GM18907 (cell line): ENCODE measurements around the gene IL12RB1.
A peak's percentile ranks its signal among the peaks of the same experiment; 100 is the strongest.

ENCODE experiments used
- ATAC-seq: cut with Tn5 transposase; IDR thresholded peaks from one replicate; pipeline ENCODE4 v1.9.1; 2021; ENCODE audit warnings: mild to moderate bottlenecking, moderate library complexity; ENCODE audit not compliant: unreplicated experiment

Gene IL12RB1

GRCh38 chr19:18086590-18087138 is at the start of gene IL12RB1:
Gene IL12RB1 (minus strand): TSS chr19:18086934. CDS start chr19:18086823, 111 bp downstream.
- ATAC-seq = no peak

- no peak for ATAC-seq
Observed at GRCh38 chr19:18135712-18136584, 49.2 kb upstream of the IL12RB1 start.

DNA sequence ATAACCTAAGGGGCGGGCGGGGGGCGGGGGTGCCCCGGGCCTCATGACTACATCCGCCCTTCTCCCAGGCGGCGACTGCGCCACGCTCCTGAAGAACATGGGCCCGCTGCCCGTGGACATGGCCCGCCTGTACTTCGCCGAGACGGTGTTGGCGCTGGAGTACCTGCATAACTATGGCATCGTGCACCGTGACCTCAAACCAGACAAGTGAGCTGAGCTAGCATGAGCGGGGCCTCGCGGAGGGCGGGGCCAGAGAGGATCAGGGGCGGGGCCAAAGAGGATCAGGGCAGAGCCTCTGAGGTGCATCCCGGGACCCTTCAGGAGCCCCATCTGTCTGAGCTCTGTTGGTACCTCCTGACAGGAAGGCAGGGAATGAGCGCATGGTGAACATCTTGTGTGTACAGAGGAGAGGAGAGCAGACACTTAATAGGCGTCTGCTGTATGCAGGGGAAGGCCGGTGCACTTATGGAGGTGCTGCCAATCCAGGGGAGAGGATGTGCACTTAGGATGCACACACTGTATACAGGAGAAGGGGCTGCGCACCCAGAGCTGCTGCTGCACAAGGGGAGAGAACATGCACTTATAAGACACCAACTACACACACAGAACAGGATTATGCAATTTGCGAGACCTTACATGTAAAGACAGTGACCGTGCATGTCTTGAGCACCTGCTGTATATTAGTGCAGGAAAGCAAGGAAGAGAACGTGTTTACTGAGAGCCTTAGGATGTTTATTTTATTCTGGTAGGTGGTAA is 45.3 kb upstream of the IL12RB1 start:
- no peak for ATAC-seq

DNA sequence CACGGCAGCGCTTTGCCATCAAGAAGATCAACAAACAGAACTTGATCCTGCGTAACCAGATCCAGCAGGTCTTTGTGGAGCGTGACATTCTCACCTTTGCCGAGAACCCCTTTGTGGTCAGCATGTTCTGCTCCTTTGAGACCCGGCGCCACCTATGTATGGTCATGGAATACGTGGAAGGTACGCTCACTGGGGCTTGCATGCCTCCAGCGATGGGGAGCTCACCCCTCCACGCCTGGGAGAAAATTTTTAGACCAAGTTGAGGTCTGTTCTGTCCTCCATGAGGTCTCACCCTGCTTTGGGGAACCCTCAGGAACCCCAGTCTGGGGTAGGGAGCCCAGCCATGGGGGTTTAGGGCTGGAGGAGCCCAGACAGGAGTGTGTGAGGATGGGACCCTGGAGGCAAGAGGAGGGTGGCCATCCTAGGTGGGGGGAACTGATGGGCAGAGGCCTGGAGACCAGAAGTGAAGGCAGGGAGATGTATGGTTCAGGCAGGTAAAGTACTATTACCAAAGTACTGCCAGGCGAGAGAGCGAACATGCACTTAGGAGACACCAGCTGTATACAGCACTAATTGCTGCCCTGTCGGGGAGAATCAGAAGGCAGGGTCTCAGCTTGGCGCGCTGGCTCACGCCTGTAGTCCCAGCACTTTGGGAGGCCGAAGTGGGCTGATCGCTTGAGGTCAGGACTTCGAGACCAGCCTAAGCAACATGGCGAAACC is 43.9 kb upstream of the IL12RB1 start:
- ATAC-seq = no peak

GRCh38 chr19:18128805-18129204 is 42.1 kb upstream of the IL12RB1 start:
- no peak for ATAC-seq

DNA sequence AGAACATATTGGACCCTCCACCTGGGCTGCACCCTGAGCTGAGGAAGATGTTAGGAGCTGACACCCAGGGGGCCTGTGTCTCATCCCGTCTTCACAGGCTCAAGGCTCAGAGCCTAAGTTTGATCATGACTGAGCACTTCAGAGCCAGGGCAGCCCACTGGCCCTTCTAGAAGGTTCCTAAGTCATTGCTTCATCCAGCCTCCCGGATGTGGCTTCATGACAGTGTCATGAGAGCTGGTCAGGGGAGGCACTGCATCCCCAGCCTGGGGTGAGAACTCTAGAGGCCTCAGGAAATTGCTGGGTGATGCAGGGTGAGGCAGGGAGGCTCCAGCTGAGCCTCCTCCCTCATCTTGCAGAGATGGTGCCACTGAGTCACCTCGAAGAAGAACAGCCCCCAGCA is 41.3 kb upstream of the IL12RB1 start:
- ATAC-seq = no peak

GRCh38 chr19:18126097-18126496 is 39.4 kb upstream of the IL12RB1 start:
- ATAC-seq = no peak

- ATAC-seq = no peak
Observed at GRCh38 chr19:18123819-18124218, 37.1 kb upstream of the IL12RB1 start.

DNA sequence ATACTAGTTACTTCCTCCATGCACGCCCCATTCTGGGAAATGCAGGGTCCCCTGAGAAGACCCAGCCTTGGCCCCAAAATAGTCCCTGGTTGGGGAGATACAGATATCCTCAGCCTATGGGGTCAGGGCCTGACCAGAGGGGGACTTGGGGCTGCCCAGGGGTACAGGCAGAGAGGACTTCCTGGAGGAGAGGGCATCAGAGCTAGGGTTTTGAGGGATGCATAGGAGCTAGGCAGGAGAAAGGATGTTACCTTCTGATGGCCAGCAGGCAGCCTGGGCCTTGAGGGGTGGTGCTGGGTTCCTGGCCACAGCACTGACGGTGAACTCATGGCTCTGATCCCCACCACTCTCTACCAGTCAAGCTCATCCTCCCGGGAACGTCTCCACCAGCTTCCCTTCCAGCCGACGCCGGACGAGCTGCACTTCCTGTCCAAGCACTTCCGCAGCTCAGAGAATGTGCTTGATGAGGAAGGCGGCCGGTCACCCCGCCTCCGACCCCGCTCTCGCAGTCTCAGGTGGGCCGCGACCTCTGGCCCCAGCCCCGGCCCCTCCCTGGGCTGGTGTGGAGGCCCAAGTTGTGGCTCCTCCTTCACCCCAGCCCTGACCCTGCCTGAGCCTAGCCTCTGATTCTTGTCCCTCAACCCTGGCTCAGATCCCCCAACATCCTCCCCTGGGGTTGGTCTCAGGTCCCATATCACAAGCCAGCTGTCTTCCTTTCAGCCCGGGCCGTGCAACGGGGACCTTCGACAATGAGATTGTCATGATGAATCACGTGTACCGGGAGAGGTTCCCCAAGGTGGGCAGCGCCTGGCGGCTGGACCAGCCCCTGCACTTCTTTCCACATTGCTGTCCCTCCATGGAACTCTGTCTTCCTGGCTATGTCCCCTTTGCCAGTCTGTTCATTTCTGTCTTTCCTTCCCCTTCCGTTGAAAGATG is 36.4 kb upstream of the IL12RB1 start:
- no peak for ATAC-seq

GRCh38 chr19:18122424-18122823 is 35.7 kb upstream of the IL12RB1 start:
- no peak for ATAC-seq

DNA sequence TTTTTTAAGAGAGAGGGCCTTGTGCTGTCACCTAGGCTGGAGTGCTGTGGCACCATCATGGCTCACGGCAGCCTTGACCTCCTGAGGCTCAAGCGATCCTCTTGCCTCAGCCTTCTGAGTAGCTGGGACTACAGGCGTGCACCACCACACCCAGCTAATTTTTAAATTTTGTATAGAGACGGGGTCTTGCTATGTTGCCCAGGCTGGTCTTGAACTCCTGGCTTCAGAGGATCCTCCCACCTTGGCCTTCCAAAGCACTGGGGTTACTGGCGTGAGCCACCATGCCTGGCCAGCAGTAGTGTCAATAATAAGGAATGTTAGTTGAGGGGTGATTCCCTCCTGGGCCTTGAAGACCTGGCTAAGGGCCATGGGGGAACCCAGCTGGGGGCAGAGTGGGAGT is 34.4 kb upstream of the IL12RB1 start:
- ATAC-seq = no peak

DNA sequence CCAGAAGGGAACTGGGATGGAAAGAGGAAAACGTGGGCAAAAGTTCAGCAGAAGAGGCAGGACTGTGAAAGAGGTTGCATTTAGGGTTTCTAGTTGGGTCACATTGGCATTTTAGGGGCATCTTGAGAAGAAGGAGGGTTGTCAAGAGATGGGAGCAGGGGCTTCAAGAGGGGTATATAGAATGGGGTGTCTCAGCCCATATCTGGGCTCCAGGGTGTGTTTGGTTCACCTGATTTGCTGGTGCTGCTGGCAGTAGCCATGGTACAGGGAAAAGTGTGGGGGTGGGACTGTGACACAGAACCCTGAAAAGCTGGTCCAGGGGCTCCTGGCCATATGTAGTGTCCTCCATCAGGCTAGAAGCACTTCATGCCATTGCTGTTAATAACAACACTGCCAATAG is 33.4 kb upstream of the IL12RB1 start:
- no peak for ATAC-seq

GRCh38 chr19:18119717-18120105 is 33.0 kb upstream of the IL12RB1 start:
- ATAC-seq = no peak

DNA sequence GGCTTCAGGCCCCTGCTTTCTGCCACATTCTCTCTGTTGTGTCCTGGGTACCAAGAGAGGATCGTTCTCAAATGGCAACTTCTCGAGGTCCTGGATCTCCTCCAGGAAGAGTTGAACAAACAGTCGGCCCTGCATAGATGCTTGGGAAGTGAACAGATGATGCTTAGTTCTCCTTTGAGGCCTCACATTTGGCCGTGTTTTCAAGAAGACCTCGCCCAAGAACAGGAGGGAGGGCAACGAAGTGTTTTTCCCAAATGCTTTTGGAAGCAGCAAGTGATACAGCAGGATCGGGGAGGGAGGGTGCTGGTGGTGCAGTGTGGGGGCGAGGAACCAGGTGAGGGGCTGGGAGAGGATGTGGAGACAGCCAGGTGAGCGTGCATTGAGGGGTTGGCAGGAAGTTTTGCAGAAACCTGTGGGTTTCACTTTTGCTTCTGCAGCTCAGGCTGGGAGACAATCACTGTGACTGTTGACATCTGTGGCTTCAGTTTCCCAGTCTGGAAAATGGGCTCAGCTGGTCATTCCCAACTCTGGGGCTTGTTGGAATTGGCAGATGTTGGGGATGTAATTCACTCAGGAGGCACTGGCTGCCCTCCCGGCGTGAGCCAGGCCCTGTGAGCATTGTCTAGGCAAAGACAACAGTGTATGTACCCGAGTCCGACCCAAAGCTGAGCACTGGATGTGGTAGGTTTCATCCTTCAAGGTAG is 32.4 kb upstream of the IL12RB1 start:
- no peak for ATAC-seq

DNA sequence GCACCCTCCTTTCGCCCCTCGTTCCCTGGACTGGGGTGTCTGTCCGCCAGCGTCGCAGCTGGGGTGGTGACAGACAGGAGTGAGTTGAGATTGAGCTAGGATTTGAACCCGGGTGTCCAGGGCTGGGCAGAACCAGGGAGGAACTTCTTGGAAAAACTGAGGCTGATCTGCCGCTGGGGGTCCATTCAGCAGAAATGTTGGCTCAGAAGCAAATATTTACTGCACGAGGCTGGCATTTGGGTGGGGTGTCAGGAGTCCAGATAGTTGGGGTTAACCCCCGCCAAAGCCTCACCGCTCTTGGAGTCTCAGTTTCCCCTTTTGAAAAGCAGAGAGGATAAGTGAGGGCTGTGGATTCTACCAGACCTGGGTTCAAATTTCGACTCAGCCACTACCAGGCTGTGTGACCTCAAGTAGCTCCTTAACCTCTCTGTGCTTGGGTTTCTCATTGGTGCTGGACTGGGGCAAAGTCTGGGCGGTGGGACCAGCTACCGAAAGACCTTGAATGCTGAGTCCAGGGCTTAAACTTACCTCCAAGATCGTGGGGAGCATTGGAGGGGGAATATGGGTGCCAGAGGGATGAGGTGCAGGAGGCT is 31.8 kb upstream of the IL12RB1 start:
- no peak for ATAC-seq

- peak; percentile 86 for ATAC-seq
Observed at GRCh38 chr19:18117692-18118378, 31.1 kb upstream of the IL12RB1 start.

- ATAC-seq = no peak
Observed at GRCh38 chr19:18117364-18117691, 30.6 kb upstream of the IL12RB1 start.

DNA sequence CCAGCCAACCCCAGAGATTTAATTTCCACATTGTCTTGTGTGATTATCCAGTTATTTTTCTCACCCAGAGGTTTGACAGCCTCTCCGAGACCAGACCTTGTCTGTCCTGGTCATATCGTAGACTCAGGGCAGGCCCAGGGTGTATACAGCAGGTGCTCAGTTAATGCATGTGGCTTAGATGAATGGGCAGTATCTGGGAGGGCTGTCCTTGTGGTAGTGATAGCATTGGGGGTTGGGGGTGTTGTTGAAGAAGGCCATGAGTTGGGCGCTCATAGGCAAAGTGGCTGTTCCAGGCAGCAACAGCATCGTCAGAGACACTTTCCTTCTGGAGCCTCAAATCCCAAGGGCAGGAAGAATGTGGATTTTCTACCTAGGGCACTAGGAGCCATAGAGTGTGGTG is 27.7 kb upstream of the IL12RB1 start:
- ATAC-seq = no peak

DNA sequence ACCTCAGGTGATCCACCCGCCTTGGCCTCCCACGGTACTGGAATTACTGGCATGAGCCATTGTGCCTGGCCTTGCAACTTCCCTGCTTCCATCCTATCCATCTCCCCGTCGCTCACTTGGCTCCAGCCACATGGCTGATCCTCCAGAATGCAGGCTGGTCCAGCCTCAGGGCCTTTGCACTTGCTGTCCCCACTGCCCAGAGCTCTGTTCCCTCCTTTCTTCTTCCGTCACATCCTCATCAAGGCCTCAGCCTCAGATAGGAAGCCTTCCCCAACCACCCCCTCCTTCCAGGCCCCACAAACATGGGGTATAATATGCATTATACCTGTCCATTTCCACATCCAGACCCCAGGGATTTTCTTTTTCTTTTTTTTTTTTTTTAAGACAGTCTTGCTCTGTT is 27.1 kb upstream of the IL12RB1 start:
- no peak for ATAC-seq
